NK-92 (cell line): Measurements from ENCODE around the gene EFNA5.
A peak's percentile ranks its signal among the peaks of the same experiment; 100 is the strongest.

Source experiments
- DNase-seq: peaks from one replicate; lab custom pipeline; 2025; ENCODE audit not compliant: unreplicated experiment; lab: John Stamatoyannopoulos, UW

The EFNA5 gene

GRCh38 chr5:107574287-107574686 lies 96.5 kb downstream of the EFNA5 start:
- no peak for DNase-seq

- DNase-seq = no peak
Observed at GRCh38 chr5:107572715-107573368, 97.9 kb downstream of the EFNA5 start.

- peak; percentile 14 for DNase-seq
Observed at GRCh38 chr5:107571621-107572536, 98.9 kb downstream of the EFNA5 start.

GRCh38 chr5:107570805-107571531 lies 99.8 kb downstream of the EFNA5 start:
- no peak for DNase-seq

- DNase-seq = no peak
Observed at GRCh38 chr5:107570181-107570580, 100.6 kb downstream of the EFNA5 start.

GRCh38 chr5:107567901-107568671 lies 102.7 kb downstream of the EFNA5 start:
- no peak for DNase-seq

GRCh38 chr5:107566986-107567385 lies 103.8 kb downstream of the EFNA5 start:
- no peak for DNase-seq

GRCh38 chr5:107565791-107566767 lies 104.7 kb downstream of the EFNA5 start:
- DNase-seq = no peak

- no peak for DNase-seq
Observed at GRCh38 chr5:107564931-107565372, 105.8 kb downstream of the EFNA5 start.

- no peak for DNase-seq
Observed at GRCh38 chr5:107563959-107564544, 106.7 kb downstream of the EFNA5 start.

- DNase-seq = no peak
Observed at GRCh38 chr5:107560377-107560776, 110.4 kb downstream of the EFNA5 start.

- no peak for DNase-seq
Observed at GRCh38 chr5:107558823-107559375, 111.8 kb downstream of the EFNA5 start.

- no peak for DNase-seq
Observed at GRCh38 chr5:107557051-107557658, 113.6 kb downstream of the EFNA5 start.

GRCh38 chr5:107556575-107556974 lies 114.2 kb downstream of the EFNA5 start:
- DNase-seq = no peak

GRCh38 chr5:107555425-107556090 lies 115.2 kb downstream of the EFNA5 start:
- DNase-seq = no peak

GRCh38 chr5:107554776-107555424 lies 115.8 kb downstream of the EFNA5 start:
- no peak for DNase-seq

GRCh38 chr5:107553117-107553555 lies 117.6 kb downstream of the EFNA5 start:
- no peak for DNase-seq
